GM12873 (cell line): ENCODE data around the gene CDKN2C.

Experiments used
- CTCF ChIP-seq: IDR thresholded peaks from 2 replicates; pipeline ENCODE4 v1.5.1; 2012; ENCODE audit warnings: low read depth, mild to moderate bottlenecking, moderate library complexity, low read length, control low read depth; ENCODE audit not compliant: insufficient read depth; ENCODE audit errors: missing control alignments

The CDKN2C gene

GRCh38 chr1:50978852-50979781 is 9.1 kb downstream of the CDKN2C start:
- no peak for TF ChIP-seq CTCF

DNA sequence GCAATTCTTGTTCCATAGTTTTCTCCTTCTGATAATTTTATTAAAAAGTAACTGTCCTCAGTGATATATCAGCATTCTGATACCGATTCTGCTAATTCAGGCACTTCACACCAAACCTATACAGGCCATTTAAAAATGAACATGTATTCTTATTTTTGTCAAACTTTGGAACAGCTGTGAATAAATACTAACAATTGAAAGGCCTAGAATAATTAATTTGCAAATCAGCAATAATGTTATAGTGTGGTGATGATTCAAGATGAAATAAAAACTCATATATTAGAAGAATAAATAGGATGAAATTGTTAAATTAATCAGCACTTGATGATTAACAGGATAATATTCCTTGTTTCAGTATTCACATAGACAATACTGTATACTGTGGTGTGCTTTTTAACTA is 9.9 kb downstream of the CDKN2C start:
- TF ChIP-seq CTCF, result no peak

DNA sequence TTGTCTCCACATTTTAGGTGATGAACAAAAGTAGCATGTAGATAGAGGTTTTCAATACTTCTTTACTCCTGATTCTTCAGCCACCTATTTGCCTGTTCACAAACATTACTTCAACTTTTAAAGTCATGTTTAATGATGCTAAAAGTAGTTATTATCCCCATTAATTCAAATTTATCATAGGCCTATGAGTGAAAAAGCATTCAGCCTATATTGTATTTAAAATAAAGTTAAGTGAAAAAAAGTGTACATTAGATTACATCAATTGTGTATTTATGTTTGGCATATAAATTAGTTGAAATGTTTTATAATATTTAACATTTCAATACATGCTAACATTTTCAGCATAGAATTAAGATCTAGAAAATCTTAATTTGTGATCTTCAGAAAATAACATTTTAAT is 10.5 kb downstream of the CDKN2C start:
- TF ChIP-seq CTCF, result no peak

- TF ChIP-seq CTCF, result no peak
Measured at GRCh38 chr1:50981741-50982140, 11.7 kb downstream of the CDKN2C start.

- TF ChIP-seq CTCF, result no peak
Measured at GRCh38 chr1:50982611-50983010, 12.6 kb downstream of the CDKN2C start.

GRCh38 chr1:50983219-50983802 is 13.3 kb downstream of the CDKN2C start:
- TF ChIP-seq CTCF, result no peak

DNA sequence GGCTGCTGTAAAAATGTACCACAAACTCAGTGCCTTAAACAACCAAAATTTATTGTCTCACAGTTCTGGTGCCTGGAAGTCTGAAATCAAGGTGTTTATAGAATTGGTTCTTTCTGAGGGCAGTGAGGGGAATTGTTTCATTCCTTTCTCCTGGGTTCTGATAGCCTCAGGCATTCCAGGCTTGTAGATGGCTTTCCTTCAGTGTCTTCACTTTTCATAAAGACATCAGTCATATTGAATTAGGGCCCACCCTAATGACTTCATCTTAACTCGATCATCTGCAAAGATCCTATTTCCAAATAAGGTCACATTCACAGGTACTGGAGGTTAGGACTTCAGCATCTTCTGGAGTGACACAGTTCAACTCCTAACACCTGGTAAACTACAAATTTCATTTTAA is 15.0 kb downstream of the CDKN2C start:
- TF ChIP-seq CTCF, result no peak
